K562 (cell line): Measurements from ENCODE around the gene DRAXIN. TPM values are rescaled to one million over a fixed set of nuclear protein-coding genes. Genes with fewer than 3 reads are reported as not detected.

Experiments used
- AFF4 ChIP-seq: sonication (generic); formaldehyde crosslinking; IDR thresholded peaks from 2 replicates; pipeline ENCODE4 v1.8.0; 2023; ENCODE audit warnings: mild to moderate bottlenecking, missing genetic modification reagents
- ETV5 ChIP-seq: sonication (generic); formaldehyde crosslinking; IDR thresholded peaks from 2 replicates; pipeline ENCODE4 v1.4.0; 2020; ENCODE audit warnings: low read depth, mild to moderate bottlenecking, missing genetic modification reagents
- HDAC8 ChIP-seq: fragments of 450-650 bp; IDR thresholded peaks from 2 replicates; pipeline ENCODE4 v1.6.1; 2016; ENCODE audit warnings: mild to moderate bottlenecking, missing genetic modification characterization, moderate library complexity, missing compliant biosample characterization
- HOMEZ ChIP-seq: fragments of 250-450 bp; sonication (Bioruptor Pico); IDR thresholded peaks from 2 replicates; pipeline ENCODE4 v1.4.0; 2020; ENCODE audit warnings: mild to moderate bottlenecking, moderate library complexity
- MTF1 ChIP-seq: fragments of 250-450 bp; sonication (Bioruptor Pico); IDR thresholded peaks from 2 replicates; pipeline ENCODE4 v1.9.0; 2021; ENCODE audit warnings: moderate library complexity, mild to moderate bottlenecking, inconsistent platforms, borderline replicate concordance
- OTX1 ChIP-seq: fragments of 450-650 bp; formaldehyde crosslinking; IDR thresholded peaks from 2 replicates; pipeline ENCODE4 v1.4.0; 2022; ENCODE audit warnings: mild to moderate bottlenecking
- RBM25 ChIP-seq: fragments of 200-400 bp; formaldehyde crosslinking; IDR thresholded peaks from 2 replicates; pipeline ENCODE4 v1.6.1; 2018; ENCODE audit warnings: low read length, low read depth, moderate library complexity; ENCODE audit not compliant: severe bottlenecking
- RCOR1 ChIP-seq, 2 experiments: IDR thresholded peaks; 2 replicates each; pipeline ENCODE4 v1.6.1; 2012; ENCODE audit warnings: low read depth in 2 of 2, low read length in 2 of 2, borderline replicate concordance in 1 of 2, improper control_type of control experiment in 1 of 2
- RUNX1 ChIP-seq: sonication (generic); IDR thresholded peaks from 2 replicates; pipeline ENCODE4 v1.6.1; 2016; ENCODE audit warnings: antibody characterized with exemption, low read depth
- SMARCA5 ChIP-seq: fragments of 450-650 bp; IDR thresholded peaks from 2 replicates; pipeline ENCODE4 v1.6.1; 2016
- SRF ChIP-seq, 2 experiments: fragments of 250-450, 450-650 bp in 1 of 2; sonication (Bioruptor Pico) in 1 of 2; sonication (generic) in 1 of 2; formaldehyde crosslinking; IDR thresholded peaks; 2 replicates each; pipeline versions ENCODE4 v1.5.0 to v1.5.1; 2020 to 2022; ENCODE audit warnings: mild to moderate bottlenecking in 1 of 2, missing genetic modification reagents in 1 of 2
- TEAD4 ChIP-seq, 2 experiments: sonication (generic) in 1 of 2; formaldehyde crosslinking in 1 of 2; IDR thresholded peaks; 2 replicates each; pipeline versions ENCODE4 v1.6.1 to v1.8.0; 2012 to 2022; ENCODE audit warnings: borderline replicate concordance in 1 of 2, inconsistent platforms in 1 of 2, low read length in 1 of 2, mild to moderate bottlenecking in 1 of 2, missing genetic modification reagents in 1 of 2
- ZBTB11 ChIP-seq, 3 experiments: fragments of 200-800 bp in 1 of 3; fragments of 250-450 bp in 1 of 3; fragments of 450-650 bp in 1 of 3; sonication (Bioruptor Pico) in 1 of 3; sonication (Bioruptor generic) in 1 of 3; formaldehyde crosslinking in 1 of 3; IDR thresholded peaks; 2 replicates each; pipeline versions ENCODE4 v1.6.1 to v1.8.0; 2016 to 2022; ENCODE audit warnings: mild to moderate bottlenecking in 2 of 3, missing genetic modification characterization in 2 of 3, missing compliant biosample characterization in 1 of 3, moderate library complexity in 1 of 3
- ZNF24 ChIP-seq: fragments of 450-650 bp; IDR thresholded peaks from 2 replicates; pipeline ENCODE4 v1.6.1; 2016
- ZNF398 ChIP-seq: fragments of 250-450 bp; sonication (Bioruptor Pico); IDR thresholded peaks from 2 replicates; pipeline ENCODE4 v1.8.0; 2021; ENCODE audit warnings: moderate library complexity, mild to moderate bottlenecking, inconsistent platforms
- ZNF778 ChIP-seq: fragments of 450-650 bp; formaldehyde crosslinking; IDR thresholded peaks from 2 replicates; pipeline ENCODE4 v1.4.0; 2020; ENCODE audit warnings: mild to moderate bottlenecking, moderate library complexity
- polyA plus RNA-seq, 8 experiments: library from polyadenylated mRNA; depleted of rRNA in 4 of 8; stranded (reverse) in 5 of 8; unstranded in 3 of 8; fragments of >200 nt; fragmentation: Nextera tagmentation in 2 of 8; fragmentation: Illumina TruSeq in 1 of 8; extraction: Ambion mirVana in 2 of 8; extraction: Trizol in 1 of 8; gene quantifications; 2 replicates each; pipeline versions ENCODE4 v1.2.1 to v1.2.3, GENCODE V29; 2011 to 2014; ENCODE audit warnings: inconsistent platforms in 1 of 8, missing spikeins in 1 of 8
- total RNA-seq, 7 experiments: library from RNA; depleted of rRNA in 6 of 7; stranded (reverse); fragments of >200 nt in 6 of 7; fragmentation: Illumina TruSeq in 2 of 7; extraction: Trizol in 2 of 7; gene quantifications; 2 replicates each; pipeline versions ENCODE4 v1.2.1 to v1.2.3, GENCODE V29; 2011 to 2021; ENCODE audit warnings: low replicate concordance in 1 of 7

DRAXIN gene
- total and polyA plus RNA-seq, 9 of the 15 experiments (the other 6 are each of a cell fraction or from before 2014, with no cell fraction given) = 0.01 to 0.04 (median 0.01) TPM; not detected in 6

- TF ChIP-seq RUNX1 (no peak), MTF1 (CRISPR knock-in tag) (no peak), ZNF24 (no peak), RCOR1 (IDR thresholded peaks at IDR 0.05; ENCODE audit: borderline replicate concordance in 1 of 2, low read depth in 2 of 2, low read length in 2 of 2) (peak in 1 of 2 experiments; percentile 52; a peak in 1 of 4 replicates), HDAC8 (tag) (no peak), SMARCA5 (peak; percentile 72; the same call in 1 of the 2 replicates), HOMEZ (no peak), ETV5 (CRISPR knock-in tag) (no peak), RBM25 (peak; percentile 89), ZBTB11 (CRISPR knock-in tag; IDR thresholded peaks at IDR 0.05) (no peak), SRF (CRISPR knock-in tag; IDR thresholded peaks at IDR 0.05) (no peak), AFF4 (no peak), ZNF778 (no peak), TEAD4 (IDR thresholded peaks at IDR 0.05; ENCODE audit: low read length) (no peak), TEAD4 (CRISPR knock-in tag; IDR thresholded peaks at IDR 0.05; ENCODE audit: borderline replicate concordance) (no peak), OTX1 (CRISPR knock-in tag) (no peak), ZNF398 (CRISPR knock-in tag) (no peak)
Measured at GRCh38 chr1:11771481-11772043, 80.1 kb downstream of the DRAXIN start (continued).
